Measurements from ENCODE around the gene IGFBP6. TPM values are rescaled to one million over a fixed set of nuclear protein-coding genes. Genes with fewer than 3 reads are reported as not detected.
A peak's percentile ranks its signal among the peaks of the same experiment; 100 is the strongest.

The IGFBP6 gene
- total and polyA plus RNA-seq, 9 of the 15 experiments (the other 6 are each of a cell fraction or from before 2014, with no cell fraction given), result 0.15 to 1.4 (median 0.54) TPM

DNA sequence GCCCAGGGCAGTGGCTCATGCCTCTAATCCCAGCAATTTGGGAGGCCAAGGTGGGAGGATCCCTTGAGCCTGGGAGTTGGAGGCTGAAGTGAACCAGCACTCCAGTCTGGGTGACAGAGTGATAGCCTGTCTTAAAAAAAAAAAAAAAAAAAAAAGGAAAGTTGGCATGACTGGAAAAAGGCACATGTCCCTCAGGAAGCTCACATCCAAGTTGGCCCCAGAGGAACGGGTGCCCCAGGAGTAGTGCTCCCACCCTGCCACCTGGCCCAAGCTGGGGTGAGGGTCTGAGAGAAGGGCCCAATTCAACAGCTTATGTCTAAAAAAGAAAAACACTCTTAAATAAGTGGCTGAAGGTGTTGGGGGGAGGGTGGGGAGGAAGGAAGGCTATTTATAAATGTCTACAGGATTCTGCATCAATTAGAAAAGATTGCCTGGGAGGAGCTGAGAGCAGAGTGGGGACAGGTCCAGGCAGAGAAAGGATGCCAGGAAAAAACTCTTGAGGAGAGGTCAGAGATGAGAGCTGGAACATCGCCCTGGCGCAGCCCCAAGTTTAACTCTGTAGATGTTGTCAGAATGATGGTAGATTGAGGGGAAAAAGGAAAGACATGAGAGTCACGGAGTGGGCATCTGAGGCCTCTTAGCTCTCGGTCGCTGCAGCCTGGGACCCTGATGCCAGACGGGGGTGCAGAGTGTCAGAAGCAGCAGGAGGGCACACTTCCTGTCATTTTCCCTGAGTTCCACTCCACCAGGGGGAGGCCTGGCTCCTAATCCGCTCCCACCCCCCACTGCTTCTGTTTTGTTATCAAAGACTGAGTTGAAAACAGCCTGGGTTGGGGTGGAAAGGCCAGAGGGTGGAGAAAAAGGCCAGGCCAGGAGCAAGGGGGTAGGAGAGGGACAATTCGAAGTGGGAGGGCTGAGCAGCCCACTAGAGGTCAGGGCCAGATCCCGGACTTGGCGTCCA lies 25.6 kb upstream of the IGFBP6 start (continued):
- TF ChIP-seq, protein P1, sequence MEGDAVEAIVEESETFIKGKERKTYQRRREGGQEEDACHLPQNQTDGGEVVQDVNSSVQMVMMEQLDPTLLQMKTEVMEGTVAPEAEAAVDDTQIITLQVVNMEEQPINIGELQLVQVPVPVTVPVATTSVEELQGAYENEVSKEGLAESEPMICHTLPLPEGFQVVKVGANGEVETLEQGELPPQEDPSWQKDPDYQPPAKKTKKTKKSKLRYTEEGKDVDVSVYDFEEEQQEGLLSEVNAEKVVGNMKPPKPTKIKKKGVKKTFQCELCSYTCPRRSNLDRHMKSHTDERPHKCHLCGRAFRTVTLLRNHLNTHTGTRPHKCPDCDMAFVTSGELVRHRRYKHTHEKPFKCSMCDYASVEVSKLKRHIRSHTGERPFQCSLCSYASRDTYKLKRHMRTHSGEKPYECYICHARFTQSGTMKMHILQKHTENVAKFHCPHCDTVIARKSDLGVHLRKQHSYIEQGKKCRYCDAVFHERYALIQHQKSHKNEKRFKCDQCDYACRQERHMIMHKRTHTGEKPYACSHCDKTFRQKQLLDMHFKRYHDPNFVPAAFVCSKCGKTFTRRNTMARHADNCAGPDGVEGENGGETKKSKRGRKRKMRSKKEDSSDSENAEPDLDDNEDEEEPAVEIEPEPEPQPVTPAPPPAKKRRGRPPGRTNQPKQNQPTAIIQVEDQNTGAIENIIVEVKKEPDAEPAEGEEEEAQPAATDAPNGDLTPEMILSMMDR (IDR thresholded peaks at IDR 0.05 in 2 of 3, conservative IDR thresholded peaks at IDR 0.05 in 1 of 3; ENCODE audit: insufficient read depth in 2 of 3, low read depth in 1 of 3, low read length in 3 of 3), result peak; percentile 45 to 52 (median 45)
- TF ChIP-seq TCF3 (CRISPR knock-in tag; IDR thresholded peaks at IDR 0.05) (0 out of 2 replicates have a peak, but pooled peaks have one; percentile 10), NBN (IDR thresholded peaks at IDR 0.05; ENCODE audit: low read depth) (no peak), BRD9 (IDR thresholded peaks at IDR 0.05; ENCODE audit: low read depth, partially characterized antibody) (no peak), ARID2 (IDR thresholded peaks at IDR 0.05) (no peak), GABPB2 (CRISPR knock-in tag; conservative IDR thresholded peaks at IDR 0.05) (no peak), RCOR1 (IDR thresholded peaks at IDR 0.05; ENCODE audit: borderline replicate concordance in 1 of 2, low read depth in 2 of 2, low read length in 2 of 2) (no peak), CBFA2T3 (IDR thresholded peaks at IDR 0.05) (peak; percentile 53), FOXJ3 (CRISPR knock-in tag; IDR thresholded peaks at IDR 0.05) (no peak), TBP (optimal IDR thresholded peaks at IDR 0.05; ENCODE audit: low read depth, low read length) (no peak), RAD21 (CRISPR knock-in tag; conservative IDR thresholded peaks at IDR 0.05 in 1 of 2, IDR thresholded peaks at IDR 0.05 in 1 of 2) (peak in 1 of 2 experiments; percentile 49; a peak in 3 of 4 replicates), FOXJ2 (tag; IDR thresholded peaks at IDR 0.05) (no peak), PHB (CRISPR knock-in tag; IDR thresholded peaks at IDR 0.05) (no peak), SMAD3 (CRISPR knock-in tag; conservative IDR thresholded peaks at IDR 0.05) (no peak), ZEB2 (IDR thresholded peaks at IDR 0.05) (no peak), ZNF324 (CRISPR knock-in tag; IDR thresholded peaks at IDR 0.05) (no peak), DPF2 (IDR thresholded peaks at IDR 0.05) (peak; percentile 50; the same call in 1 of the 2 replicates), SMAD1 (IDR thresholded peaks at IDR 0.05; ENCODE audit: low read depth, low read length, partially characterized antibody) (no peak)
- TF ChIP-seq, protein P2, sequence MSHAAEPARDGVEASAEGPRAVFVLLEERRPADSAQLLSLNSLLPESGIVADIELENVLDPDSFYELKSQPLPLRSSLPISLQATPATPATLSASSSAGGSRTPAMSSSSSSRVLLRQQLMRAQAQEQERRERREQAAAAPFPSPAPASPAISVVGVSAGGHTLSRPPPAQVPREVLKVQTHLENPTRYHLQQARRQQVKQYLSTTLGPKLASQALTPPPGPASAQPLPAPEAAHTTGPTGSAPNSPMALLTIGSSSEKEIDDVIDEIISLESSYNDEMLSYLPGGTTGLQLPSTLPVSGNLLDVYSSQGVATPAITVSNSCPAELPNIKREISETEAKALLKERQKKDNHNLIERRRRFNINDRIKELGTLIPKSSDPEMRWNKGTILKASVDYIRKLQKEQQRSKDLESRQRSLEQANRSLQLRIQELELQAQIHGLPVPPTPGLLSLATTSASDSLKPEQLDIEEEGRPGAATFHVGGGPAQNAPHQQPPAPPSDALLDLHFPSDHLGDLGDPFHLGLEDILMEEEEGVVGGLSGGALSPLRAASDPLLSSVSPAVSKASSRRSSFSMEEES (CRISPR knock-in tag; IDR thresholded peaks at IDR 0.05), result no peak
- TF ChIP-seq, protein P3, sequence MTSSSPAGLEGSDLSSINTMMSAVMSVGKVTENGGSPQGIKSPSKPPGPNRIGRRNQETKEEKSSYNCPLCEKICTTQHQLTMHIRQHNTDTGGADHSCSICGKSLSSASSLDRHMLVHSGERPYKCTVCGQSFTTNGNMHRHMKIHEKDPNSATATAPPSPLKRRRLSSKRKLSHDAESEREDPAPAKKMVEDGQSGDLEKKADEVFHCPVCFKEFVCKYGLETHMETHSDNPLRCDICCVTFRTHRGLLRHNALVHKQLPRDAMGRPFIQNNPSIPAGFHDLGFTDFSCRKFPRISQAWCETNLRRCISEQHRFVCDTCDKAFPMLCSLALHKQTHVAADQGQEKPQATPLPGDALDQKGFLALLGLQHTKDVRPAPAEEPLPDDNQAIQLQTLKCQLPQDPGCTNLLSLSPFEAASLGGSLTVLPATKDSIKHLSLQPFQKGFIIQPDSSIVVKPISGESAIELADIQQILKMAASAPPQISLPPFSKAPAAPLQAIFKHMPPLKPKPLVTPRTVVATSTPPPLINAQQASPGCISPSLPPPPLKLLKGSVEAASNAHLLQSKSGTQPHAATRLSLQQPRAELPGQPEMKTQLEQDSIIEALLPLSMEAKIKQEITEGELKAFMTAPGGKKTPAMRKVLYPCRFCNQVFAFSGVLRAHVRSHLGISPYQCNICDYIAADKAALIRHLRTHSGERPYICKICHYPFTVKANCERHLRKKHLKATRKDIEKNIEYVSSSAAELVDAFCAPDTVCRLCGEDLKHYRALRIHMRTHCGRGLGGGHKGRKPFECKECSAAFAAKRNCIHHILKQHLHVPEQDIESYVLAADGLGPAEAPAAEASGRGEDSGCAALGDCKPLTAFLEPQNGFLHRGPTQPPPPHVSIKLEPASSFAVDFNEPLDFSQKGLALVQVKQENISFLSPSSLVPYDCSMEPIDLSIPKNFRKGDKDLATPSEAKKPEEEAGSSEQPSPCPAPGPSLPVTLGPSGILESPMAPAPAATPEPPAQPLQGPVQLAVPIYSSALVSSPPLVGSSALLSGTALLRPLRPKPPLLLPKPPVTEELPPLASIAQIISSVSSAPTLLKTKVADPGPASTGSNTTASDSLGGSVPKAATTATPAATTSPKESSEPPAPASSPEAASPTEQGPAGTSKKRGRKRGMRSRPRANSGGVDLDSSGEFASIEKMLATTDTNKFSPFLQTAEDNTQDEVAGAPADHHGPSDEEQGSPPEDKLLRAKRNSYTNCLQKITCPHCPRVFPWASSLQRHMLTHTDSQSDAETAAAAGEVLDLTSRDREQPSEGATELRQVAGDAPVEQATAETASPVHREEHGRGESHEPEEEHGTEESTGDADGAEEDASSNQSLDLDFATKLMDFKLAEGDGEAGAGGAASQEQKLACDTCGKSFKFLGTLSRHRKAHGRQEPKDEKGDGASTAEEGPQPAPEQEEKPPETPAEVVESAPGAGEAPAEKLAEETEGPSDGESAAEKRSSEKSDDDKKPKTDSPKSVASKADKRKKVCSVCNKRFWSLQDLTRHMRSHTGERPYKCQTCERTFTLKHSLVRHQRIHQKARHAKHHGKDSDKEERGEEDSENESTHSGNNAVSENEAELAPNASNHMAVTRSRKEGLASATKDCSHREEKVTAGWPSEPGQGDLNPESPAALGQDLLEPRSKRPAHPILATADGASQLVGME (CRISPR knock-in tag; IDR thresholded peaks at IDR 0.05), result no peak
